ENCODE measurements around the gene REL. TPM values are rescaled to one million over a fixed set of nuclear protein-coding genes. Genes with fewer than 3 reads are reported as not detected.

REL gene
- total RNA-seq, 6 experiments from 2014 or later, result 2.5 to 3.9 (median 3.3) TPM

- no peak overlapping the region for H3K4me3 Mint-ChIP-seq
- H3K27ac Mint-ChIP-seq, result no peak overlapping the region
- peaks cover 2% of the 10 kb centered on the region for H3K27me3 Mint-ChIP-seq (ENCODE audit: insufficient read depth)
- no peak for DNase-seq
- no peaks in the 10 kb centered on the region for H3K36me3 Mint-ChIP-seq (ENCODE audit: low read depth)
- H3K9me3 Mint-ChIP-seq, result no peaks in the 10 kb centered on the region
- peaks cover 6% of the 10 kb centered on the region for H3K4me1 Mint-ChIP-seq (ENCODE audit: low read depth)
- TF ChIP-seq CTCF (IDR thresholded peaks at IDR 0.05), result no peak
Measured at GRCh38 chr2:60867007-60867406, 14.4 kb upstream of the REL start.

- H3K36me3 Mint-ChIP-seq (ENCODE audit: low read depth), result no peaks in the 10 kb centered on the region
Measured at GRCh38 chr2:60867848-60868247, 13.5 kb upstream of the REL start.

GRCh38 chr2:60868589-60869273 is 12.6 kb upstream of the REL start:
- Mint-ChIP-seq H3K27me3 (ENCODE audit: insufficient read depth) (no peaks in the 10 kb centered on the region; the same call in none of the 2 replicates), H3K9me3 (no peaks in the 10 kb centered on the region), H3K4me3 (no peak overlapping the region), H3K4me1 (ENCODE audit: low read depth) (peaks cover 9% of the 10 kb centered on the region), H3K27ac (no peak overlapping the region), H3K36me3 (ENCODE audit: low read depth) (no peaks in the 10 kb centered on the region)
- no peak for DNase-seq
- no peak for TF ChIP-seq CTCF (IDR thresholded peaks at IDR 0.05)

More at GRCh38 chr2:60867848-60868247, 13.5 kb upstream of the REL start:
- Mint-ChIP-seq H3K27ac (no peak overlapping the region), H3K27me3 (ENCODE audit: insufficient read depth) (no peaks in the 10 kb centered on the region; the same call in none of the 2 replicates), H3K9me3 (no peaks in the 10 kb centered on the region), H3K4me1 (ENCODE audit: low read depth) (peaks cover 9% of the 10 kb centered on the region), H3K4me3 (no peak overlapping the region)
- no peak for TF ChIP-seq CTCF (IDR thresholded peaks at IDR 0.05)
- no peak for DNase-seq

GRCh38 chr2:60872510-60872928 is 8.9 kb upstream of the REL start:
- Mint-ChIP-seq H3K27me3 (ENCODE audit: insufficient read depth) (no peaks in the 10 kb centered on the region; the same call in 1 of the 2 replicates), H3K4me3 (no peak overlapping the region), H3K4me1 (ENCODE audit: low read depth) (peaks cover 9% of the 10 kb centered on the region), H3K36me3 (ENCODE audit: low read depth) (peaks cover 4% of the 10 kb centered on the region; the same call in 1 of the 2 replicates), H3K27ac (no peak overlapping the region), H3K9me3 (no peaks in the 10 kb centered on the region; the same call in 1 of the 2 replicates)
- DNase-seq, result no peak
- TF ChIP-seq CTCF (IDR thresholded peaks at IDR 0.05), result no peak

GRCh38 chr2:60873381-60873780 is 8.0 kb upstream of the REL start:
- no peak for DNase-seq

More at GRCh38 chr2:60873381-60873780, 8.0 kb upstream of the REL start:
- Mint-ChIP-seq H3K4me1 (ENCODE audit: low read depth) (peaks cover 5% of the 10 kb centered on the region; the same call in 1 of the 2 replicates), H3K27ac (no peak overlapping the region), H3K36me3 (ENCODE audit: low read depth) (peaks cover 4% of the 10 kb centered on the region; the same call in 1 of the 2 replicates), H3K9me3 (no peaks in the 10 kb centered on the region; the same call in 1 of the 2 replicates), H3K4me3 (no peak overlapping the region), H3K27me3 (ENCODE audit: insufficient read depth) (no peaks in the 10 kb centered on the region; the same call in 1 of the 2 replicates)
- TF ChIP-seq CTCF (IDR thresholded peaks at IDR 0.05), result no peak
